Psoas muscle (tissue), 8 donors: ENCODE data around the gene TTYH1. TPM values are rescaled to one million over a fixed set of nuclear protein-coding genes. Genes with fewer than 3 reads are reported as not detected.

Experiments
- ATAC-seq, 4 donors: fragments of 200-7000 bp; cut with Tn5 transposase; one replicate each; pipeline ENCODE4 v1.9.1; 2020; ENCODE audit warnings: moderate library complexity in 3 of 4, mild to moderate bottlenecking in 2 of 4
- DNase-seq, 2 donors: peaks; one replicate each; pipeline ENCODE4 v3.0.0-alpha.2; 2020
- H3K27ac ChIP-seq: fragments of 200-600 bp; one replicate; pipeline ENCODE4 v1.8.0; 2022
- H3K27me3 ChIP-seq, 3 donors: fragments of 200-600 bp in 1 of 3; one replicate each; pipeline versions ENCODE4 v1.6.1 to v1.8.0; 2013 to 2022; ENCODE audit warnings: low read length in 2 of 3, mild to moderate bottlenecking in 2 of 3, moderate library complexity in 1 of 3; ENCODE audit not compliant: insufficient read depth in 3 of 3
- H3K36me3 ChIP-seq, 2 donors: fragments of 200-600 bp in 1 of 2; one replicate each; pipeline versions ENCODE4 v1.6.1 to v1.8.0; 2013 to 2022; ENCODE audit warnings: low read depth in 1 of 2, mild to moderate bottlenecking in 1 of 2, moderate library complexity in 1 of 2; ENCODE audit not compliant: insufficient read depth in 1 of 2
- H3K4me1 ChIP-seq: fragments of 200-600 bp; one replicate; pipeline ENCODE4 v1.8.0; 2022
- H3K4me3 ChIP-seq: fragments of 200-600 bp; one replicate; pipeline ENCODE4 v1.8.0; 2022; ENCODE audit warnings: mild to moderate bottlenecking
- H3K9me3 ChIP-seq: fragments of 200-600 bp; one replicate; pipeline ENCODE4 v1.8.0; 2022
- WGBS, 3 donors: extraction: QIAGEN DNeasy Blood & Tissue Kit; methylation state at CpG; one replicate each; pipeline versions ENCODE4 v1.1.6 to v1.1.7; 2013; 5-methylcytosine and 5-hydroxymethylcytosine counted together
- intact Hi-C, 2 donors: fragments of 100-400 bp; cut with DNase I; formaldehyde crosslinking; loops; one replicate each; pipeline versions ENCODE4 v1.11.0 to v1.14.2; 2022
- polyA plus RNA-seq, 3 donors: library from polyadenylated mRNA; stranded (reverse); fragments of 200-250 nt; gene quantifications; one replicate each; pipeline ENCODE4 v1.2.3, GENCODE V29; 2013
- total RNA-seq, 4 donors: library from RNA; stranded (reverse); fragmentation: NEBNext Ultra II Directional in 2 of 4; extraction: Animal tissue kit (Norgen Biotek cat#: 25700) in 2 of 4; gene quantifications; one replicate each; pipeline versions ENCODE4 v1.2.1 to v1.2.4, GENCODE V29; 2021 to 2023
- TF ChIP-seq, protein P1 (sequence below): fragments of 200-600 bp; IDR thresholded peaks from one replicate; pipeline ENCODE4 v1.8.0; 2022; ENCODE audit warnings: antibody characterized with exemption
- donor health status: healthy with polysubstance abuse.
- donor health status: DM: no; HTN: no; CAD: no; lungs with moderate emphysema.
- donor health status: Bipolar disorder and iron deficiency.
- donor health status: healthy.
- donor health status: DM: yes; HTN: yes; CAD: no.
- donor health status: DM: no; HTN: no; CAD: no.
- donor health status: DM: no; HTN: no; CAD: no.
- donor health status: DM: yes; HTN: yes; CAD: no.

The TTYH1 gene
- total and polyA plus RNA-seq, 7 donors = 0.34 to 1.9 (median 0.52) TPM; not detected in 1

DNA sequence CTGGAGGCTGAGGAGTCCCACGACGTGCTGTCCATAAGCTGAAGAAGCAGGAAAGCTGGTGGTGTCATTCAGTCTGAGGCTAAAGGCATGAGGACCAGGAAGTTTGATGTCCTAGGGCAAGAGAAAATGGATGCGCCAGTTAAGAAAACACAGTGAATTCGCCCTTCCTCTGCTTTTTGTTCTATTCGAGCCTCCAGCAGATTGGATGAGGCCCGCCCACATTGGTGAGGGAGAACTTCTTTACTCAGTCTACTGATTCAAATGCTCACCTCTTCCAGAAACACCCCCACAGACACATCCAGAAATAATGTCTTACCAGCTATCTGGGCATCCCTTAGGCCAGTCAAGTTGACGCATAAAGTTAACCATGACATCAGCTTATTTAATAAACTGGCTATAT, 7.5 kb upstream of the TTYH1 start:
- intact Hi-C loops = no loop called here
- ATAC-seq (no peak), DNase-seq (no peak)
- H3K27ac ChIP-seq = no peak overlapping the region
- no peaks in the 10 kb centered on the region for H3K4me1 ChIP-seq
- no peaks in the 10 kb centered on the region for H3K9me3 ChIP-seq
- TF ChIP-seq, protein P1, sequence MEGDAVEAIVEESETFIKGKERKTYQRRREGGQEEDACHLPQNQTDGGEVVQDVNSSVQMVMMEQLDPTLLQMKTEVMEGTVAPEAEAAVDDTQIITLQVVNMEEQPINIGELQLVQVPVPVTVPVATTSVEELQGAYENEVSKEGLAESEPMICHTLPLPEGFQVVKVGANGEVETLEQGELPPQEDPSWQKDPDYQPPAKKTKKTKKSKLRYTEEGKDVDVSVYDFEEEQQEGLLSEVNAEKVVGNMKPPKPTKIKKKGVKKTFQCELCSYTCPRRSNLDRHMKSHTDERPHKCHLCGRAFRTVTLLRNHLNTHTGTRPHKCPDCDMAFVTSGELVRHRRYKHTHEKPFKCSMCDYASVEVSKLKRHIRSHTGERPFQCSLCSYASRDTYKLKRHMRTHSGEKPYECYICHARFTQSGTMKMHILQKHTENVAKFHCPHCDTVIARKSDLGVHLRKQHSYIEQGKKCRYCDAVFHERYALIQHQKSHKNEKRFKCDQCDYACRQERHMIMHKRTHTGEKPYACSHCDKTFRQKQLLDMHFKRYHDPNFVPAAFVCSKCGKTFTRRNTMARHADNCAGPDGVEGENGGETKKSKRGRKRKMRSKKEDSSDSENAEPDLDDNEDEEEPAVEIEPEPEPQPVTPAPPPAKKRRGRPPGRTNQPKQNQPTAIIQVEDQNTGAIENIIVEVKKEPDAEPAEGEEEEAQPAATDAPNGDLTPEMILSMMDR = no peak
- H3K4me3 ChIP-seq = no peak overlapping the region
- H3K27me3 ChIP-seq = peaks cover 0 to 2% (median 0%) of the 10 kb centered on the region in 3 donors
- WGBS, 3 donors = 83 to 88% (median 83%) methylated on average over 7 of the region's 7 CpGs
- no peaks in the 10 kb centered on the region for H3K36me3 ChIP-seq

DNA sequence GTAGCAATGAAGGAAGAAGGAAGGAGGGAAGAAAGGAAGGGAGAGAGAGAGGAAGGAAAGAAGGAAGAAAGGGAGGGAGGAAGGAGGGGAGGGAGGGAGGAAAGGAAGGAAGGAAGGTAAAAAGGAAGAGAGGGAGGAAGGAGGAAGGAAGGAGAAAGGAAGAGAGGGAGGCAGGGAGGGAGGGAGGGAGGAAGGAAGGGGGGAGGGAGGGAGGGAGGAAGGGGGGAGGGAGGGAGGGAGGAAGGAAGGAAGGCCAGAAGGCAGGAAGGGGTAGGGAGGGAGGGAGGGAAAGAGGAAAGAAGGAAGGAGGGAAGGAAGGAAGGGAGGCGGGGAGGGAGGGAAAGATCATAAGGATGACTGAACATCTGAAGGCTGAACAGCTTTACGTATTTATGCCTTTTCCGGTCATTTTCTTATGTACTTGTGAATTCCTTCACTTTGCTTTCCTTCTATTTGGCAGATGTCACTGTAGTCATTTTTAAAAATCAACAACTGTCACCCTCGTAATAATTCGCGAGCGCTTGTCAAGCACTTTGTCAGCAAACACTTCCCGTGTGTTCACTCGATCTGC, 6.7 kb upstream of the TTYH1 start:
- intact Hi-C loops = no loop called here
- Histone ChIP-seq H3K27me3 (peaks cover 0 to 2% (median 0%) of the 10 kb centered on the region in 3 donors), H3K4me1 (no peaks in the 10 kb centered on the region), H3K36me3 (no peaks in the 10 kb centered on the region), H3K27ac (no peak overlapping the region), H3K4me3 (no peak overlapping the region), H3K9me3 (no peaks in the 10 kb centered on the region)
- DNase-seq = no peak
- no peak for ATAC-seq
- WGBS, 3 donors = 65 to 77% (median 68%) methylated on average over 9 of the region's 9 CpGs
- TF ChIP-seq, protein P1 = no peak

DNA sequence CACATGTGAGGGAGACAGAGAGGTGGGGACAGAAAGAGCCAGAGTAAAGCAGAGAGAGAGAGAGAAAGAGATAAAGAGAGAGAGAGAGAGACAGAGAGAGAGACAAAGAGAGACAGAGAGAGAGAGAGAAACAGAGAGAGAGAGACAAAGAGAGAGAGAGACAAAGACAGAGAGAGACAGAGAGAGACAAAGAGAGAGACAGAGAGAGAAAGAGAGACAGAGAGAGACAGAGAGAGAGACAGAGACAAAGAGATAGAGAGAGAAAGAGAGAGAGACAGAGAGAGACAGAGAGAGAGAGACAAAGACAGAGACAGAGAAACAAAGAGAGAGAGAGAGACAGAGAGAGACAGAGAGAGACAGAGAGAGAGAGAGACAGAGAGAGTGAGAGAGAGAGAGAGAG, 4.2 kb upstream of the TTYH1 start:
- Histone ChIP-seq H3K9me3 (no peaks in the 10 kb centered on the region), H3K27me3 (peaks cover 0 to 19% (median 10%) of the 10 kb centered on the region in 3 donors), H3K4me1 (no peaks in the 10 kb centered on the region), H3K27ac (no peak overlapping the region), H3K36me3 (no peaks in the 10 kb centered on the region), H3K4me3 (no peak overlapping the region)
- intact Hi-C loops = no loop called here
- TF ChIP-seq, protein P1 = no peak
- DNase-seq = no peak
- ATAC-seq = no peak

DNA sequence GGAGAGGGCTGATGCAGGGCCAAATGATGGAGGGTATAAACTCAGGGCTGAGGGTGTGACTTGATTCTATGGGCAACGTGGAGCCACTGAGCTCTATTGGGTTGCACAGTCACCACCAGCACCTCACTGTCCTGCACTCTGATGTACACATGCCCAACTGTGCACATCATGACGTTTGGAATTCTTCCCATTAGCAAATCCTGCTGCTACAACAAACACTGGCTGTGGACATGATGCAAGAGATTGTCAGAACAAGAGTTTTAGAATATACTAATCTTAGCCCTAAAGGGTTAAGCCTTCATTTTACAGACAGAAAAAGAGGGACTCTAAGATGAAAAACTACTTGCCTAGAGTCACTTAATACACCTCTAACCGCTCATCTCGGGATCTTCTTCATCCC, 2.4 kb upstream of the TTYH1 start:
- intact Hi-C loops = no loop called here
- Histone ChIP-seq H3K27ac (no peak overlapping the region), H3K4me3 (no peak overlapping the region), H3K27me3 (peaks cover 0 to 37% (median 15%) of the 10 kb centered on the region in 3 donors), H3K4me1 (no peaks in the 10 kb centered on the region), H3K9me3 (no peaks in the 10 kb centered on the region), H3K36me3 (no peaks in the 10 kb centered on the region)
- WGBS, 3 donors = 66 to 75% (median 67%) methylated on average over 4 of the region's 4 CpGs
- ATAC-seq (no peak), DNase-seq (no peak)
- TF ChIP-seq, protein P1 = no peak

DNA sequence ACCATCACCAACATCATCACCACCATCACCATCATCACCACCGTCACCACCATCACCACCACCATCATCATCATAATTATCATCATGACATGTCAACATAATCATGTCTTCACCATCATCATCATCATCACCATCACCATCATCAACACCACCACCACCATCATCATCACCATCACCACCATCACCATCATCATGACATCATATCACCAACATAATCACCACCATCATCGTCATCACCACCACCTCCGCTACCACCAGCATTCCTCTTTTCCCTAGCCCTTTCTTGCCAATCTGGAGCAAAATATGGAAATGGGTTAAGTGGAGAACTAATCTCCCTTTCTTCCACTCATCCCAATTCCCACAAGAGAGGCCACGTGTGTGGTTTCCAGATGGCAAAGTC, 1.1 kb upstream of the TTYH1 start:
- H3K36me3 ChIP-seq = no peaks in the 10 kb centered on the region
- intact Hi-C loops = no loop called here
- H3K4me1 ChIP-seq = no peaks in the 10 kb centered on the region
- DNase-seq (no peak), ATAC-seq (no peak)
- H3K9me3 ChIP-seq = no peaks in the 10 kb centered on the region
- H3K27me3 ChIP-seq = peaks cover 0 to 49% (median 15%) of the 10 kb centered on the region in 3 donors
- TF ChIP-seq, protein P1 = no peak
- H3K4me3 ChIP-seq = no peak overlapping the region
- no peak overlapping the region for H3K27ac ChIP-seq
- 83 to 90% (median 90%) methylated on average over 4 of the region's 4 CpGs for WGBS, 3 donors
